ENCODE measurements around the gene FRMD4A. TPM values are rescaled to one million over a fixed set of nuclear protein-coding genes. Genes with fewer than 3 reads are reported as not detected.
"Not testable (repeated sequence)": the region's sequence is repeated elsewhere in the genome, so short reads cannot be mapped to it uniquely, and the experiment has no call there.

The FRMD4A gene
- total and polyA plus RNA-seq, 7 donors = 2.9 to 9.1 (median 6.2) TPM

GRCh38 chr10:14047431-14047830, 283.3 kb downstream of the FRMD4A start:
- no peak for DNase-seq
- Histone ChIP-seq H3K36me3 (ENCODE audit: insufficient read depth in 1 of 2, low read depth in 1 of 2) (no peaks in the 10 kb centered on the region), H3K27ac (no peak overlapping the region), H3K4me3 (no peak overlapping the region), H3K4me1 (no peaks in the 10 kb centered on the region), H3K27me3 (ENCODE audit: insufficient read depth in 3 of 3, low read length in 2 of 3) (no peaks in the 10 kb centered on the region), H3K9me3 (no peaks in the 10 kb centered on the region)
- no peak for TF ChIP-seq CTCF (IDR thresholded peaks at IDR 0.05)
- ATAC-seq = no peak
- 73 to 84% (median 77%) methylated on average over 2 of the region's 2 CpGs for WGBS, 3 donors
- intact Hi-C loops (cut with DNase I) = no loop called here

GRCh38 chr10:14042051-14042450, 288.7 kb downstream of the FRMD4A start:
- H3K4me1 ChIP-seq; H3K27me3 ChIP-seq (ENCODE audit: insufficient read depth in 3 of 3, low read length in 2 of 3); intact Hi-C loops (cut with DNase I); DNase-seq; H3K4me3 ChIP-seq; H3K27ac ChIP-seq; ATAC-seq; H3K9me3 ChIP-seq; H3K36me3 ChIP-seq (ENCODE audit: insufficient read depth in 1 of 2, low read depth in 1 of 2): not testable (repeated sequence)
- 65 to 82% (median 79%) methylated on average over 7 of the region's 7 CpGs for WGBS, 3 donors

- Histone ChIP-seq H3K4me1 (peaks cover 3% of the 10 kb centered on the region), H3K4me3 (no peak overlapping the region), H3K27ac (peak overlapping the region; percentile 1), H3K9me3 (no peaks in the 10 kb centered on the region), H3K36me3 (ENCODE audit: insufficient read depth in 1 of 2, low read depth in 1 of 2) (no peaks in the 10 kb centered on the region), H3K27me3 (ENCODE audit: insufficient read depth in 3 of 3, low read length in 2 of 3) (no peaks in the 10 kb centered on the region)
- ATAC-seq = no peak
- 23 to 37% (median 24%) methylated on average over 9 of the region's 9 CpGs for WGBS, 3 donors
- no peak for DNase-seq
- TF ChIP-seq CTCF (IDR thresholded peaks at IDR 0.05) = no peak
- intact Hi-C loops (cut with DNase I) = no loop called here
Observed at GRCh38 chr10:14040787-14041631, 289.7 kb downstream of the FRMD4A start.

GRCh38 chr10:14039968-14040668, 290.6 kb downstream of the FRMD4A start:
- H3K27me3 ChIP-seq (ENCODE audit: insufficient read depth in 3 of 3, low read length in 2 of 3) = no peaks in the 10 kb centered on the region
- ATAC-seq (no peak), DNase-seq (no peak)
- no peak for TF ChIP-seq CTCF (IDR thresholded peaks at IDR 0.05)
- 45 to 71% (median 51%) methylated on average over 4 of the region's 4 CpGs for WGBS, 3 donors
- intact Hi-C loops (cut with DNase I) = no loop called here
- no peak overlapping the region for H3K4me3 ChIP-seq
- no peak overlapping the region for H3K27ac ChIP-seq
- H3K4me1 ChIP-seq = peaks cover 3% of the 10 kb centered on the region
- H3K9me3 ChIP-seq = no peaks in the 10 kb centered on the region
- H3K36me3 ChIP-seq (ENCODE audit: insufficient read depth in 1 of 2, low read depth in 1 of 2) = no peaks in the 10 kb centered on the region

- no peak for TF ChIP-seq CTCF (IDR thresholded peaks at IDR 0.05)
- H3K36me3 ChIP-seq (ENCODE audit: insufficient read depth in 1 of 2, low read depth in 1 of 2) = no peaks in the 10 kb centered on the region
- DNase-seq (no peak), ATAC-seq (no peak)
- intact Hi-C loops (cut with DNase I) = no loop called here
- H3K27ac ChIP-seq = no peak overlapping the region
- no peaks in the 10 kb centered on the region for H3K27me3 ChIP-seq (ENCODE audit: insufficient read depth in 3 of 3, low read length in 2 of 3)
- WGBS, 3 donors = 67 to 80% (median 74%) methylated on average over 7 of the region's 7 CpGs
- no peaks in the 10 kb centered on the region for H3K9me3 ChIP-seq
- no peak overlapping the region for H3K4me3 ChIP-seq
- peaks cover 3% of the 10 kb centered on the region for H3K4me1 ChIP-seq
Observed at GRCh38 chr10:14036233-14036632, 294.5 kb downstream of the FRMD4A start.

Measured in psoas muscle (tissue), 8 donors.